H1 (cell line): ENCODE data around the gene ARHGAP26. TPM values are rescaled to one million over a fixed set of nuclear protein-coding genes. Genes with fewer than 3 reads are reported as not detected.

Source experiments
- CTCF ChIA-PET: fragments of 300-600 bp; sonication (Branson Sonifier 250); formaldehyde crosslinking; loops from one replicate; lab custom pipeline; 2021; ENCODE audit not compliant: partially characterized antibody; lab: Charles Lee
- POLR2A ChIA-PET: fragments of 300-600 bp; sonication (Branson Sonifier 250); formaldehyde crosslinking; loops from one replicate; lab custom pipeline; 2021; ENCODE audit warnings: inconsistent platforms; ENCODE audit not compliant: partially characterized antibody; lab: Charles Lee
- DNase-seq, 2 experiments: peaks; one replicate each; pipeline versions ENCODE4 v3.0.0 to v3.0.0-alpha.2; 2010 to 2022; ENCODE audit warnings: low spot score in 2 of 2, low read depth in 1 of 2, mixed read lengths in 1 of 2
- FAIRE-seq: peaks from 2 replicates; lab custom pipeline; 2011; peaks lifted over from hg19 to GRCh38; lab: Jason Lieb, UNC
- H2AFZ ChIP-seq: 2 replicates; pipeline ENCODE4 v1.8.1; 2012; ENCODE audit warnings: low read length, inconsistent platforms
- H2AK5ac ChIP-seq: 2 replicates; pipeline ENCODE4 v1.6.1; 2013; ENCODE audit warnings: low read depth, low read length
- H2BK120ac ChIP-seq: replicated peaks from 2 replicates; pipeline ENCODE3; 2013; ENCODE audit warnings: low read depth, low read length, inconsistent platforms
- H2BK12ac ChIP-seq: 2 replicates; pipeline ENCODE4 v1.6.1; 2013; ENCODE audit warnings: low read depth, low read length
- H2BK15ac ChIP-seq: 2 replicates; pipeline ENCODE4 v1.6.1; 2013; ENCODE audit warnings: low read length
- H2BK20ac ChIP-seq: 2 replicates; pipeline ENCODE4 v1.6.1; 2013; ENCODE audit warnings: low read length
- H2BK5ac ChIP-seq: 2 replicates; pipeline ENCODE4 v1.6.1; 2013; ENCODE audit warnings: low read depth, low read length
- H3K14ac ChIP-seq: 2 replicates; pipeline ENCODE4 v1.6.1; 2013; ENCODE audit warnings: inconsistent platforms; ENCODE audit not compliant: insufficient read length
- H3K18ac ChIP-seq: 2 replicates; pipeline ENCODE4 v1.6.1; 2013; ENCODE audit warnings: low read length; ENCODE audit errors: extremely low read depth
- H3K23ac ChIP-seq: 2 replicates; pipeline ENCODE4 v1.6.1; 2013; ENCODE audit warnings: inconsistent platforms; ENCODE audit not compliant: insufficient read length
- H3K23me2 ChIP-seq: 2 replicates; pipeline ENCODE4 v1.6.1; 2013; ENCODE audit warnings: low read depth, low read length
- H3K27ac ChIP-seq: 2 replicates; pipeline ENCODE4 v1.6.1; 2011; ENCODE audit warnings: low read depth, low read length, inconsistent platforms
- H3K27me3 ChIP-seq, 4 experiments: replicated peaks in 1 of 4; 1 replicate in 1 of 4; 2 replicates in 3 of 4; pipeline versions ENCODE4 v1.6.1 to v1.8.1; 2011 to 2013; ENCODE audit warnings: low read length in 3 of 4, mild to moderate bottlenecking in 3 of 4, inconsistent platforms in 2 of 4, mixed read lengths in 2 of 4, moderate library complexity in 1 of 4; ENCODE audit not compliant: control insufficient read depth in 3 of 4, insufficient read depth in 3 of 4; ENCODE audit errors: extremely low read depth in 1 of 4
- H3K36me3 ChIP-seq, 4 experiments: 2 replicates each; pipeline versions ENCODE4 v1.6.1 to v1.8.1; 2011 to 2013; ENCODE audit warnings: mild to moderate bottlenecking in 4 of 4, low read length in 3 of 4, moderate library complexity in 2 of 4, control low read depth in 1 of 4, inconsistent platforms in 1 of 4; ENCODE audit not compliant: insufficient read depth in 4 of 4, control insufficient read depth in 2 of 4
- H3K4ac ChIP-seq: replicated peaks from 2 replicates; pipeline ENCODE3; 2013; ENCODE audit warnings: low read length, low read depth, mixed read lengths, inconsistent platforms; ENCODE audit not compliant: insufficient read length
- H3K4me1 ChIP-seq, 4 experiments: replicated peaks in 1 of 4; 1 replicate in 1 of 4; 2 replicates in 3 of 4; pipeline versions ENCODE4 v1.6.1 to v1.8.1; 2011 to 2013; ENCODE audit warnings: low read length in 3 of 4, inconsistent platforms in 2 of 4, mixed read lengths in 1 of 4; ENCODE audit not compliant: insufficient read depth in 4 of 4, control insufficient read depth in 3 of 4
- H3K4me2 ChIP-seq, 2 experiments: 2 replicates each; pipeline versions ENCODE4 v1.6.1 to v1.8.1; 2011 to 2013; ENCODE audit warnings: low read depth in 2 of 2, low read length in 2 of 2, control low read depth in 1 of 2, inconsistent platforms in 1 of 2, mild to moderate bottlenecking in 1 of 2; ENCODE audit not compliant: insufficient read depth in 1 of 2
- H3K4me3 ChIP-seq, 4 experiments: fragments of 200-600, 300-600 bp in 1 of 4; sonication (generic), shearing (Covaris generic), sonication (Bioruptor Twin) in 1 of 4; 2 replicates each; pipeline versions ENCODE4 v1.5.1 to v1.8.1; 2011 to 2016; ENCODE audit warnings: low read length in 4 of 4, low read depth in 3 of 4, control low read depth in 2 of 4, inconsistent platforms in 2 of 4, mild to moderate bottlenecking in 2 of 4, mixed read lengths in 1 of 4, moderate library complexity in 1 of 4; ENCODE audit not compliant: insufficient read depth in 2 of 4; ENCODE audit errors: extremely low read depth in 1 of 4
- H3K56ac ChIP-seq: replicated peaks from 2 replicates; pipeline ENCODE3; 2013; ENCODE audit warnings: low read depth, mild to moderate bottlenecking, mixed read lengths, low read length, inconsistent platforms; ENCODE audit not compliant: insufficient read length
- H3K79me1 ChIP-seq: 2 replicates; pipeline ENCODE4 v1.6.1; 2013; ENCODE audit warnings: low read depth, low read length, control low read depth
- H3K79me2 ChIP-seq, 2 experiments: 2 replicates each; pipeline versions ENCODE4 v1.6.1 to v1.8.1; 2012 to 2013; ENCODE audit warnings: low read length in 2 of 2, mild to moderate bottlenecking in 2 of 2, inconsistent platforms in 1 of 2; ENCODE audit not compliant: insufficient read depth in 2 of 2, control insufficient read depth in 1 of 2
- H3K9ac ChIP-seq, 4 experiments: replicated peaks in 1 of 4; 1 replicate in 1 of 4; 2 replicates in 3 of 4; pipeline versions ENCODE4 v1.6.1 to v1.8.1; 2011 to 2013; ENCODE audit warnings: low read depth in 3 of 4, low read length in 3 of 4, control low read depth in 2 of 4, mild to moderate bottlenecking in 2 of 4, moderate library complexity in 2 of 4, inconsistent platforms in 1 of 4; ENCODE audit errors: extremely low read depth in 1 of 4
- H3K9me3 ChIP-seq, 2 experiments: 2 replicates each; pipeline versions ENCODE4 v1.6.1 to v1.8.1; 2012 to 2013; ENCODE audit warnings: mild to moderate bottlenecking in 2 of 2, moderate library complexity in 2 of 2, control low read depth in 1 of 2, inconsistent platforms in 1 of 2, low read depth in 1 of 2, low read length in 1 of 2, mixed read lengths in 1 of 2; ENCODE audit not compliant: insufficient read depth in 2 of 2
- H4K20me1 ChIP-seq, 2 experiments: replicated peaks in 1 of 2; 2 replicates each; pipeline versions ENCODE3 to v1.8.1; 2011 to 2013; ENCODE audit warnings: inconsistent platforms in 2 of 2, low read length in 2 of 2, mild to moderate bottlenecking in 1 of 2; ENCODE audit not compliant: insufficient read depth in 2 of 2, control insufficient read depth in 1 of 2
- H4K5ac ChIP-seq: 2 replicates; pipeline ENCODE4 v1.6.1; 2013; ENCODE audit warnings: low read length, low read depth, mixed read lengths, inconsistent platforms; ENCODE audit not compliant: insufficient read length
- H4K8ac ChIP-seq: 2 replicates; pipeline ENCODE4 v1.8.0; 2013; ENCODE audit warnings: mild to moderate bottlenecking, moderate library complexity, low read length, inconsistent platforms; ENCODE audit not compliant: insufficient read depth; ENCODE audit errors: extremely low read depth
- H4K91ac ChIP-seq: replicated peaks from 2 replicates; pipeline ENCODE3; 2013; ENCODE audit warnings: low read length, mixed read lengths, inconsistent platforms; ENCODE audit not compliant: insufficient read length
- CBX8 ChIP-seq: fragments of 300-800, 300-1000 bp; sonication (generic); IDR thresholded peaks from 2 replicates; pipeline ENCODE4 v1.7.1; 2016; ENCODE audit warnings: low read depth, low read length, borderline replicate concordance
- CEBPB ChIP-seq: IDR thresholded peaks from 2 replicates; pipeline ENCODE4 v1.6.1; 2012; ENCODE audit warnings: low read depth, low read length
- CTBP2 ChIP-seq: IDR thresholded peaks from 2 replicates; pipeline ENCODE4 v1.7.0; 2011; ENCODE audit warnings: borderline replicate concordance, mild to moderate bottlenecking, moderate library complexity, mixed read lengths, low read length; ENCODE audit not compliant: insufficient read depth, insufficient read length
- KDM4A ChIP-seq: IDR thresholded peaks from one replicate; pipeline ENCODE4 v1.7.1; 2012; ENCODE audit warnings: low read depth, mild to moderate bottlenecking, moderate library complexity, low read length, inconsistent platforms; ENCODE audit not compliant: severe bottlenecking
- NANOG ChIP-seq: IDR thresholded peaks from 2 replicates; pipeline ENCODE4 v1.6.1; 2011; ENCODE audit warnings: low read length, low read depth, mild to moderate bottlenecking, inconsistent platforms; ENCODE audit not compliant: insufficient read depth, poor library complexity, severe bottlenecking
- POLR2A ChIP-seq, 2 experiments: IDR thresholded peaks; 1 replicate in 1 of 2; 2 replicates in 1 of 2; pipeline ENCODE4 v1.6.1; 2011; ENCODE audit warnings: low read depth in 2 of 2, low read length in 2 of 2, mild to moderate bottlenecking in 2 of 2; ENCODE audit errors: control extremely low read depth in 1 of 2
- POU5F1 ChIP-seq: IDR thresholded peaks from 2 replicates; pipeline ENCODE4 v1.6.1; 2011; ENCODE audit warnings: low read depth, mild to moderate bottlenecking, low read length, moderate library complexity
- RFX5 ChIP-seq: IDR thresholded peaks from 2 replicates; pipeline ENCODE4 v1.6.1; 2011; ENCODE audit warnings: low read depth, low read length, improper control_type of control experiment, borderline replicate concordance
- RXRA ChIP-seq: IDR thresholded peaks from 2 replicates; pipeline ENCODE4 v1.6.1; 2011; ENCODE audit warnings: low read depth, mild to moderate bottlenecking, low read length, moderate library complexity; ENCODE audit not compliant: insufficient read depth
- SP1 ChIP-seq: IDR thresholded peaks from 2 replicates; pipeline ENCODE4 v1.6.1; 2011; ENCODE audit warnings: low read depth, low read length
- TAF1 ChIP-seq: IDR thresholded peaks from 2 replicates; pipeline ENCODE4 v1.6.1; 2011; ENCODE audit warnings: mild to moderate bottlenecking, low read depth, low read length
- TAF7 ChIP-seq: optimal IDR thresholded peaks from 2 replicates; pipeline ENCODE3; 2011; ENCODE audit warnings: low read depth, mild to moderate bottlenecking, inconsistent platforms, low read length, moderate library complexity, borderline replicate concordance
- TCF12 ChIP-seq: IDR thresholded peaks from 2 replicates; pipeline ENCODE4 v1.6.1; 2011; ENCODE audit warnings: low read depth, mild to moderate bottlenecking, low read length
- YY1 ChIP-seq: IDR thresholded peaks from 2 replicates; pipeline ENCODE4 v1.6.1; 2011; ENCODE audit warnings: low read depth, mild to moderate bottlenecking, low read length
- WGBS, 2 experiments: shearing (Covaris generic) in 1 of 2; methylation state at CpG; one replicate each; pipeline versions ENCODE4 v1.1.6 to v1.1.7; 2013 to 2015; ENCODE audit warnings: low lambda C conversion rate in 2 of 2, mixed read lengths in 2 of 2, inconsistent platforms in 1 of 2, low coverage in 1 of 2, missing lambda C conversion rate in 1 of 2; ENCODE audit not compliant: insufficient replicate concordance in 2 of 2, insufficient coverage in 1 of 2, insufficient read length in 1 of 2; ENCODE audit errors: extremely low coverage in 1 of 2, missing lambda C conversion rate in 1 of 2; 5-methylcytosine and 5-hydroxymethylcytosine counted together
- polyA plus RNA-seq, 7 experiments: library from polyadenylated mRNA; depleted of rRNA in 3 of 7; stranded (reverse) in 5 of 7; unstranded in 2 of 7; fragments of >200 nt in 5 of 7; fragments of 200-250 nt in 2 of 7; gene quantifications; 1 replicate in 5 of 7; 2 replicates in 1 of 7; 4 replicates in 1 of 7; pipeline versions ENCODE4 v1.2.1 to v1.2.3, GENCODE V29; 2011 to 2013; ENCODE audit warnings: missing spikeins in 2 of 7, mixed read lengths in 2 of 7
- total RNA-seq: library from RNA; stranded (reverse); fragmentation: NEBNext Ultra II Directional; extraction: Animal tissue kit (Norgen Biotek cat#: 25700); gene quantifications from 2 replicates; pipeline ENCODE4 v1.2.1, GENCODE V29; 2021

The ARHGAP26 gene
- total and polyA plus RNA-seq, 2 of the 8 experiments (the other 6 are each of a cell fraction or from before 2014, with no cell fraction given): 7.1 to 24.8 TPM

DNA sequence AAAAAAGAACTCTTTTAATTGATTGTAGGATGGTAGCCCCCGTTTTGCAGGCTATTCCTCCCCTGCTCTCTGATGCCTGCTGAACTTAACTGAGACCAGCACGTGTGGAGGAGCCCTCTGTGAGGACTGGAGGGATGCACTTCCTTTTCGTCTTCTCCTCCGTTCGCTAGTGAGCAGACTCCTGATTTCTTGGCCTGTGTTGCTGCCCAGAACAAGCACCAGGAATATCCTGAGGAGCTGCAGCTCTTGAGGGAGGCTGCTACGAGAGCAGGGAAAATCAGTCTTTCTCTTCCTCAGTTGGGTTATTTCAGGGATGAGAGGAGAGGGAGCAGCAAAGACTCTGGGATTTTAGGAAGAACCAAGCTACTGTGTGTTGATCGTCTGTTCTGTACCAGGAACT, 74.7 kb downstream of the ARHGAP26 start:
- Histone ChIP-seq H3K23ac (no peak overlapping the region), H2BK120ac (no peak overlapping the region), H2BK5ac (no peak overlapping the region), H3K4me2 (no peak overlapping the region), H2AFZ (no peak overlapping the region), H4K5ac (no peak overlapping the region), H2BK20ac (no peak overlapping the region), H3K56ac (no peak overlapping the region), H4K8ac (no peak overlapping the region), H2BK15ac (no peak overlapping the region), H3K4me1 (peaks cover 0 to 14% (median 10%) of the 10 kb centered on the region in 4 experiments; a peak in 5 of 7 replicates), H3K14ac (no peak overlapping the region), H3K27me3 (no peaks in the 10 kb centered on the region), H3K9ac (no peak overlapping the region), H4K20me1 (peaks cover 0 to 2% of the 10 kb centered on the region in 2 experiments), H3K79me1 (peaks cover 5% of the 10 kb centered on the region; the same call in 1 of the 2 replicates), H3K4me3 (no peak overlapping the region), H4K91ac (no peak overlapping the region), H3K4ac (no peak overlapping the region), H3K23me2 (no peaks in the 10 kb centered on the region), H2BK12ac (no peak overlapping the region; the same call in 1 of the 2 replicates), H3K36me3 (no peaks in the 10 kb centered on the region), H3K9me3 (no peaks in the 10 kb centered on the region), H3K18ac (no peak overlapping the region), H2AK5ac (no peak overlapping the region), H3K27ac (no peak overlapping the region), H3K79me2 (peaks cover 0 to 24% of the 10 kb centered on the region in 2 experiments; a peak in 3 of 4 replicates)
- ChIA-PET POLR2A (interaction anchor here (0.9 to 1.5 kb wide), 3 partner anchors 9 to 37 kb away, joined by 3 to 4 read pairs (median 3); no protein-coding TSS in a partner anchor), CTCF (interaction anchor here (0.5 to 3.1 kb wide), 15 partner anchors 9 to 145 kb away, joined by 3 to 12 read pairs (median 3); no protein-coding TSS in a partner anchor)
- FAIRE-seq: no peak
- no peak for DNase-seq
- WGBS, 2 experiments: 87% methylated on average over 7 of the region's 7 CpGs; no CpG with 5 or more reads in 1 of the 2 experiments
- TF ChIP-seq CTBP2 (no peak), SP1 (no peak), RXRA (no peak), CBX8 (no peak), KDM4A (no peak), TAF1 (no peak), TAF7 (no peak), POU5F1 (no peak), YY1 (no peak), CEBPB (no peak), POLR2A (IDR thresholded peaks at IDR 0.05; ENCODE audit: control extremely low read depth in 1 of 2, low read depth in 2 of 2, low read length in 2 of 2) (no peak), RFX5 (no peak), NANOG (no peak), TCF12 (no peak)
